ENCODE results near the gene NTM. TPM values are rescaled to one million over a fixed set of nuclear protein-coding genes. Genes with fewer than 3 reads are reported as not detected.

The NTM gene
- total RNA-seq, 2 donors from 2014 or later = 1.7 to 3.6 TPM

DNA sequence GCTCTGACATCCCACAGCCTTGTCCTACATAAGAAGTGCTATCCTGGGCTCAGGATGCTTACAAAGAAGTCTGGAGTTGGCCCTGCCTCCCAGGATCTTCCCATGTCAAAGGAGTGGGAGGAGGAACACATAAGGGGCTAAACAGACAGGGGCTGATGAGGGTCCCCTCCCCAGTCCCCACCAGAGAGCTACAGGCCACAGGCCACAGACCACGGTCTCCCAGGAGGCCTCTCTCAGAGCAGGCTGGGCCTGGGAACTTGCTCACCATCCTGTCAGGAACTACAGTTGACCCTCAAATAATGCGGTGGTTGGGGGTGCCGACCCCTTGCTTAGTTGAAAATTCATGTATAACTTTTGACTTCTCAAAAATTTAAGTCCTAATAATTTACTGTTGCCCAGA, 315.5 kb downstream of the NTM start:
- H3K36me3 Mint-ChIP-seq (ENCODE audit: low read depth) = no peaks in the 10 kb centered on the region
- no peaks in the 10 kb centered on the region for H3K9me3 Mint-ChIP-seq
- TF ChIP-seq, protein P1, sequence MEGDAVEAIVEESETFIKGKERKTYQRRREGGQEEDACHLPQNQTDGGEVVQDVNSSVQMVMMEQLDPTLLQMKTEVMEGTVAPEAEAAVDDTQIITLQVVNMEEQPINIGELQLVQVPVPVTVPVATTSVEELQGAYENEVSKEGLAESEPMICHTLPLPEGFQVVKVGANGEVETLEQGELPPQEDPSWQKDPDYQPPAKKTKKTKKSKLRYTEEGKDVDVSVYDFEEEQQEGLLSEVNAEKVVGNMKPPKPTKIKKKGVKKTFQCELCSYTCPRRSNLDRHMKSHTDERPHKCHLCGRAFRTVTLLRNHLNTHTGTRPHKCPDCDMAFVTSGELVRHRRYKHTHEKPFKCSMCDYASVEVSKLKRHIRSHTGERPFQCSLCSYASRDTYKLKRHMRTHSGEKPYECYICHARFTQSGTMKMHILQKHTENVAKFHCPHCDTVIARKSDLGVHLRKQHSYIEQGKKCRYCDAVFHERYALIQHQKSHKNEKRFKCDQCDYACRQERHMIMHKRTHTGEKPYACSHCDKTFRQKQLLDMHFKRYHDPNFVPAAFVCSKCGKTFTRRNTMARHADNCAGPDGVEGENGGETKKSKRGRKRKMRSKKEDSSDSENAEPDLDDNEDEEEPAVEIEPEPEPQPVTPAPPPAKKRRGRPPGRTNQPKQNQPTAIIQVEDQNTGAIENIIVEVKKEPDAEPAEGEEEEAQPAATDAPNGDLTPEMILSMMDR (conservative IDR thresholded peaks at IDR 0.05) = no peak
- peaks cover 6% of the 10 kb centered on the region for H3K4me1 Mint-ChIP-seq
- no peak overlapping the region for H3K27ac Mint-ChIP-seq
- H3K4me3 Mint-ChIP-seq = no peak overlapping the region
- Histone ChIP-seq H3K9ac (ENCODE audit: extremely low read depth, low read length, poor library complexity, severe bottlenecking) (no peak overlapping the region), H3K36me3 (ENCODE audit: control insufficient read depth, insufficient read depth, low read length) (no peaks in the 10 kb centered on the region), H3K4me3 (ENCODE audit: low read length) (no peak overlapping the region), H3K27ac (ENCODE audit: low read depth, low read length) (no peak overlapping the region), H3K4me1 (ENCODE audit: control insufficient read depth, insufficient read depth, low read length) (peaks cover 12% of the 10 kb centered on the region), H3K9me3 (ENCODE audit: control insufficient read depth, low read length) (no peaks in the 10 kb centered on the region), H3K27me3 (ENCODE audit: control insufficient read depth, insufficient read depth, low read length, poor library complexity, severe bottlenecking) (peaks cover 21% of the 10 kb centered on the region)
- H3K27me3 Mint-ChIP-seq (ENCODE audit: insufficient read depth) = peaks cover 31% of the 10 kb centered on the region
- WGBS, 2 experiments (ENCODE audit: insufficient coverage in 1 of 2, insufficient read length in 1 of 2) = 97% methylated on average over 3 of the region's 3 CpGs
- peak; percentile 33 for DNase-seq

DNA sequence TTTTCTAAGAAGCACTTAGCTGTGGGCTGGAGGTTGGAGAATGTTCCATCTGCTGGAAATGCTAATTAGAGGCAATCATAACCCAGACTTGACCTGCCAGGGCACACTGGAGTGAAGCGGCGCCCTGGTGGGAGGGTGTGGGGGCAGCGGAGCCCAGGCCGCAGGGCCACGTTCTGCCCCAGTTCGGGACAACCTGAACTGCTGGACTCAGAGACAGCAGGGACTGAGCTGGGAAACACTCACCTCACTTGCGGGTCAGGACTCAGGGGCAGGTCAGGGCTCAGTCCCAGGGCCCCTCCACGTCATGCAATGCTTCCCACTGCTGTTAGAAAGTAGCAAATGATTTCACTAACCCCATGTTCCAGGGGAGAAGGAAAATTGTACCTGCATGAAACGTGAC, 316.4 kb downstream of the NTM start:
- DNase-seq = peak; percentile 41
- H3K4me3 ChIP-seq (ENCODE audit: low read length) = no peak overlapping the region
- Mint-ChIP-seq H3K27ac (no peak overlapping the region), H3K4me3 (no peak overlapping the region), H3K9me3 (no peaks in the 10 kb centered on the region), H3K36me3 (ENCODE audit: low read depth) (no peaks in the 10 kb centered on the region), H3K4me1 (peaks cover 6% of the 10 kb centered on the region), H3K27me3 (ENCODE audit: insufficient read depth) (peaks cover 34% of the 10 kb centered on the region)
- TF ChIP-seq, protein P1 (conservative IDR thresholded peaks at IDR 0.05) = no peak
- no peak overlapping the region for H3K27ac ChIP-seq (ENCODE audit: low read depth, low read length)
- H3K27me3 ChIP-seq (ENCODE audit: control insufficient read depth, insufficient read depth, low read length, poor library complexity, severe bottlenecking) = peaks cover 23% of the 10 kb centered on the region
- no peaks in the 10 kb centered on the region for H3K36me3 ChIP-seq (ENCODE audit: control insufficient read depth, insufficient read depth, low read length)
- 90 to 93% methylated on average over 7 to 9 of the region's 9 CpGs for WGBS, 2 experiments (ENCODE audit: insufficient coverage in 1 of 2, insufficient read length in 1 of 2)
- no peak overlapping the region for H3K9ac ChIP-seq (ENCODE audit: extremely low read depth, low read length, poor library complexity, severe bottlenecking)
- peaks cover 12% of the 10 kb centered on the region for H3K4me1 ChIP-seq (ENCODE audit: control insufficient read depth, insufficient read depth, low read length)
- no peaks in the 10 kb centered on the region for H3K9me3 ChIP-seq (ENCODE audit: control insufficient read depth, low read length)

DNA sequence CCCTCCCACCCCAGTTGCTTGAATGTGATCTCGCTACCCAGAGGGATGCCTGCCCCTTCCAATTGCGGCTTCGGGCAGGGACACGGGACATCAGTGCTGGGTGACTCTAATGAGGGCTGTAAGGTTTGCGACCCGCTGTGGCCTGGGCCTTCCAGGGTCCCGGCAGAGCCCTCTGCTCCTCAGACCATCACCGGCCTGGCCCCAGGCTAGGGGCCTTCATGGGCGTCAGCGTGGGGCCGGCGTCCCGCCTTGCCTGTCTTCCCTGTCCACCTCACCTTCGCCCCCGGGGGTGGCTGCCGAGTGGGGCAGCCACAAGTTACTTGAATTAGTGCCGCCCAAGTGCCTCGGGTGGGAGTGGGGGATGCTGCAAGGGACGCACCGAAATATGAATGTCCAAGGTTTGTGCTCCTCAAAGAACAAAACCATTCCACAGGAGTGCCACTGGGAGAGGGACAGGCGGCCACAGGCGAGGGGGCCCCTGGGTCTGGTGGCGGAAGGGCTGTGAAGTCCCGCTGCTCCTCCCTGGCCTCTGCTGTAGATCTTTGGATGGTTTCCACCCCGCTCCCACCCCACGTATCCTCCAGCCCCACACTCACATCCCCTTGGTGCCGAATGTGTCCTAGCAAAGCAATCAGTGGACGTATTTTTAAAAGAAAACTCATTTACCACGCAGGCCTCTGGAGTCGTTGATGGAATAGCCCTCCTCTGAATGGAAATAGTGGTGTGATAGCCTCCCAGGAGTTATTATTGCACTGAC, 317.1 kb downstream of the NTM start:
- no peaks in the 10 kb centered on the region for H3K9me3 ChIP-seq (ENCODE audit: control insufficient read depth, low read length)
- no peak overlapping the region for H3K27ac ChIP-seq (ENCODE audit: low read depth, low read length)
- no peak overlapping the region for H3K4me3 ChIP-seq (ENCODE audit: low read length)
- peaks cover 12% of the 10 kb centered on the region for H3K4me1 ChIP-seq (ENCODE audit: control insufficient read depth, insufficient read depth, low read length)
- no peak overlapping the region for H3K27ac Mint-ChIP-seq
- peaks cover 6% of the 10 kb centered on the region for H3K4me1 Mint-ChIP-seq
- TF ChIP-seq, protein P1 (conservative IDR thresholded peaks at IDR 0.05) = no peak
- peaks cover 30% of the 10 kb centered on the region for H3K27me3 ChIP-seq (ENCODE audit: control insufficient read depth, insufficient read depth, low read length, poor library complexity, severe bottlenecking)
- H3K36me3 ChIP-seq (ENCODE audit: control insufficient read depth, insufficient read depth, low read length) = no peaks in the 10 kb centered on the region
- H3K9me3 Mint-ChIP-seq = no peaks in the 10 kb centered on the region
- H3K36me3 Mint-ChIP-seq (ENCODE audit: low read depth) = no peaks in the 10 kb centered on the region
- H3K9ac ChIP-seq (ENCODE audit: extremely low read depth, low read length, poor library complexity, severe bottlenecking) = no peak overlapping the region
- no peak overlapping the region for H3K4me3 Mint-ChIP-seq
- 87 to 89% methylated on average over 15 to 30 of the region's 30 CpGs for WGBS, 2 experiments (ENCODE audit: insufficient coverage in 1 of 2, insufficient read length in 1 of 2)
- peak; percentile 43 for DNase-seq
- H3K27me3 Mint-ChIP-seq (ENCODE audit: insufficient read depth) = peaks cover 40% of the 10 kb centered on the region
